Psoas muscle (tissue), 8 donors: Measurements from ENCODE around the gene DOCK1. TPM values are rescaled to one million over a fixed set of nuclear protein-coding genes. Genes with fewer than 3 reads are reported as not detected.

Source experiments
- ATAC-seq, 4 donors: fragments of 200-7000 bp; cut with Tn5 transposase; one replicate each; pipeline ENCODE4 v1.9.1; 2020; ENCODE audit warnings: moderate library complexity in 3 of 4, mild to moderate bottlenecking in 2 of 4
- DNase-seq, 2 donors: peaks; one replicate each; pipeline ENCODE4 v3.0.0-alpha.2; 2020
- H3K27ac ChIP-seq: fragments of 200-600 bp; one replicate; pipeline ENCODE4 v1.8.0; 2022
- H3K27me3 ChIP-seq, 3 donors: fragments of 200-600 bp in 1 of 3; one replicate each; pipeline versions ENCODE4 v1.6.1 to v1.8.0; 2013 to 2022; ENCODE audit warnings: low read length in 2 of 3, mild to moderate bottlenecking in 2 of 3, moderate library complexity in 1 of 3; ENCODE audit not compliant: insufficient read depth in 3 of 3
- H3K36me3 ChIP-seq, 2 donors: fragments of 200-600 bp in 1 of 2; one replicate each; pipeline versions ENCODE4 v1.6.1 to v1.8.0; 2013 to 2022; ENCODE audit warnings: low read depth in 1 of 2, mild to moderate bottlenecking in 1 of 2, moderate library complexity in 1 of 2; ENCODE audit not compliant: insufficient read depth in 1 of 2
- H3K4me1 ChIP-seq: fragments of 200-600 bp; one replicate; pipeline ENCODE4 v1.8.0; 2022
- H3K4me3 ChIP-seq: fragments of 200-600 bp; one replicate; pipeline ENCODE4 v1.8.0; 2022; ENCODE audit warnings: mild to moderate bottlenecking
- H3K9me3 ChIP-seq: fragments of 200-600 bp; one replicate; pipeline ENCODE4 v1.8.0; 2022
- CTCF ChIP-seq: fragments of 200-600 bp; IDR thresholded peaks from one replicate; pipeline ENCODE4 v1.8.0; 2022; ENCODE audit warnings: antibody characterized with exemption
- WGBS, 3 donors: extraction: QIAGEN DNeasy Blood & Tissue Kit; methylation state at CpG; one replicate each; pipeline versions ENCODE4 v1.1.6 to v1.1.7; 2013; 5-methylcytosine and 5-hydroxymethylcytosine counted together
- intact Hi-C, 2 donors: fragments of 100-400 bp; cut with DNase I; formaldehyde crosslinking; loops; one replicate each; pipeline versions ENCODE4 v1.11.0 to v1.14.2; 2022
- polyA plus RNA-seq, 3 donors: library from polyadenylated mRNA; stranded (reverse); fragments of 200-250 nt; gene quantifications; one replicate each; pipeline ENCODE4 v1.2.3, GENCODE V29; 2013
- total RNA-seq, 4 donors: library from RNA; stranded (reverse); fragmentation: NEBNext Ultra II Directional in 2 of 4; extraction: Animal tissue kit (Norgen Biotek cat#: 25700) in 2 of 4; gene quantifications; one replicate each; pipeline versions ENCODE4 v1.2.1 to v1.2.4, GENCODE V29; 2021 to 2023
- donor health status: healthy with polysubstance abuse.
- donor health status: DM: no; HTN: no; CAD: no; lungs with moderate emphysema.
- donor health status: Bipolar disorder and iron deficiency.
- donor health status: healthy.
- donor health status: DM: yes; HTN: yes; CAD: no.
- donor health status: DM: no; HTN: no; CAD: no.
- donor health status: DM: no; HTN: no; CAD: no.
- donor health status: DM: yes; HTN: yes; CAD: no.

The DOCK1 gene
- total and polyA plus RNA-seq, 7 donors: 2.1 to 11.3 (median 5.4) TPM

DNA sequence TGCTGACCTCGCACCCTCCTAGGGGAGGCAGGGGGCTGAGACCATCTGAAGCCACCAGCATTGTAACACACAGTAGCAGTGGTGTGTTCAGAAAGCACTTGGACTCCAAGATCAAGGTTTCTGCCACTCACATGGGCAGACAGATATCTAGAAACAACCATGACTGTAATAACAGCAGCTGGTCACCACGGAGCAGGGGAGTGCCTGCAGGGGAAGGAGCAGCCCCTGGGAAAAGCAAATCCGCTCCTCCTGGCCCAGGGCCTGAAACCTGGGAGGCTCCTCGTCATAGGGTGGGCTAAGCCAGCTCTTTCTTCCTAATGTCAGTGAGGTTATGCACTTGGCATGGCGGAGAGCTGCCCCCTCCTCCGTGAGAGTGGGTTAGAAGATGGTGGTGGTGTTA, 409.6 kb downstream of the DOCK1 start:
- H3K36me3 ChIP-seq: no peaks in the 10 kb centered on the region
- ATAC-seq (no peak), DNase-seq (no peak)
- TF ChIP-seq CTCF: no peak
- WGBS, 3 donors: 51 to 54% (median 53%) methylated on average over 6 of the region's 6 CpGs
- H3K4me1 ChIP-seq: no peaks in the 10 kb centered on the region
- no peak overlapping the region for H3K27ac ChIP-seq
- H3K4me3 ChIP-seq: no peak overlapping the region
- H3K27me3 ChIP-seq: no peaks in the 10 kb centered on the region
- no peaks in the 10 kb centered on the region for H3K9me3 ChIP-seq
- intact Hi-C loops: no loop called here

- TF ChIP-seq CTCF: no peak
- no peaks in the 10 kb centered on the region for H3K4me1 ChIP-seq
- H3K36me3 ChIP-seq: no peaks in the 10 kb centered on the region
- DNase-seq (no peak), ATAC-seq (no peak)
- H3K9me3 ChIP-seq: no peaks in the 10 kb centered on the region
- no peak overlapping the region for H3K4me3 ChIP-seq
- intact Hi-C loops: no loop called here
- no peaks in the 10 kb centered on the region for H3K27me3 ChIP-seq
- WGBS, 3 donors: 92 to 96% (median 93%) methylated on average over 5 of the region's 5 CpGs
- H3K27ac ChIP-seq: no peak overlapping the region
These were observed 410.7 kb downstream of the DOCK1 start for GRCh38 chr10:127315888-127316287.

- Histone ChIP-seq H3K27ac (no peak overlapping the region), H3K9me3 (no peaks in the 10 kb centered on the region), H3K4me3 (no peak overlapping the region), H3K27me3 (no peaks in the 10 kb centered on the region), H3K36me3 (no peaks in the 10 kb centered on the region), H3K4me1 (no peaks in the 10 kb centered on the region)
- DNase-seq (no peak), ATAC-seq (no peak)
- intact Hi-C loops: no loop called here
- WGBS, 3 donors: 81 to 83% (median 83%) methylated on average over 6 of the region's 6 CpGs
- no peak for TF ChIP-seq CTCF
These were observed 413.2 kb downstream of the DOCK1 start for GRCh38 chr10:127318396-127318795.

GRCh38 chr10:127319271-127319670, 414.0 kb downstream of the DOCK1 start:
- no peaks in the 10 kb centered on the region for H3K27me3 ChIP-seq
- intact Hi-C loops: no loop called here
- no peaks in the 10 kb centered on the region for H3K4me1 ChIP-seq
- no peak overlapping the region for H3K4me3 ChIP-seq
- H3K27ac ChIP-seq: no peak overlapping the region
- DNase-seq (no peak), ATAC-seq (no peak)
- 89 to 92% (median 92%) methylated on average over 9 of the region's 9 CpGs for WGBS, 3 donors
- H3K9me3 ChIP-seq: no peaks in the 10 kb centered on the region
- no peaks in the 10 kb centered on the region for H3K36me3 ChIP-seq
- TF ChIP-seq CTCF: no peak

- TF ChIP-seq CTCF: no peak
- 82 to 88% (median 85%) methylated on average over 10 of the region's 10 CpGs for WGBS, 3 donors
- no peaks in the 10 kb centered on the region for H3K27me3 ChIP-seq
- H3K36me3 ChIP-seq: no peaks in the 10 kb centered on the region
- no peak overlapping the region for H3K27ac ChIP-seq
- DNase-seq: no peak
- intact Hi-C loops: no loop called here
- no peak for ATAC-seq
- H3K4me1 ChIP-seq: no peaks in the 10 kb centered on the region
- no peaks in the 10 kb centered on the region for H3K9me3 ChIP-seq
- no peak overlapping the region for H3K4me3 ChIP-seq
These were observed 414.5 kb downstream of the DOCK1 start for GRCh38 chr10:127319691-127320090.
